Measurements from ENCODE around the gene KITLG. TPM values are rescaled to one million over a fixed set of nuclear protein-coding genes. Genes with fewer than 3 reads are reported as not detected.

Gene KITLG
- total RNA-seq, result not detected in 2 replicates
- total RNA-seq (2013), result 0.44 TPM
- polyA plus RNA-seq, result not detected in 2 replicates
- polyA minus RNA-seq, result not detected in 2 replicates

GRCh38 chr12:88580051-88580871 is at the start of gene KITLG:
KITLG (minus strand) TSS chr12:88580471; CDS start chr12:88580278, 193 bp downstream.
- peaks cover 5 to 8% of the 10 kb centered on the region in 2 donors for H3K4me1 ChIP-seq (ENCODE audit: control insufficient read depth in 2 of 2, insufficient read depth in 2 of 2, low read length in 2 of 2)
- no peak for ATAC-seq (ENCODE audit: low read depth)
- POLR2A ChIA-PET, result no interaction called here
- Mint-ChIP-seq H3K4me1 (peaks cover 7% of the 10 kb centered on the region), H3K27ac (no peak within 1 kb of the TSS), H3K27me3 (peaks cover 39% of the 10 kb centered on the region), H3K9me3 (ENCODE audit: insufficient read depth) (peaks cover 3% of the 10 kb centered on the region), H3K4me3 (no peak within 1 kb of the TSS)
- H3K79me2 ChIP-seq (ENCODE audit: control insufficient read depth, insufficient read depth, low read length), result no peaks in the 10 kb centered on the region
- H4K20me1 ChIP-seq (ENCODE audit: control insufficient read depth, insufficient read depth, low read length, poor library complexity, severe bottlenecking), result no peaks in the 10 kb centered on the region
- H2AFZ ChIP-seq (ENCODE audit: insufficient read depth, low read depth, low read length, poor library complexity, severe bottlenecking), result peak within 1 kb of the TSS; percentile 36
- TF ChIP-seq EZH2 (IDR thresholded peaks at IDR 0.05; ENCODE audit: borderline replicate concordance, insufficient read depth, low read depth, low read length, poor library complexity, severe bottlenecking), result no peak
- no peak for TF ChIP-seq CTCF (IDR thresholded peaks at IDR 0.05)
- intact Hi-C loops (cut with micrococcal nuclease), result no loop called here
- WGBS (ENCODE audit: insufficient coverage), result 1% methylated on average over 66 of the region's 73 CpGs
- no peaks in the 10 kb centered on the region for H3K36me3 ChIP-seq (replicated peaks in 1 of 2; ENCODE audit: control extremely low read depth in 1 of 2, control insufficient read depth in 1 of 2, extremely low read depth in 1 of 2, insufficient read depth in 2 of 2, low read length in 1 of 2)
- H3K4me2 ChIP-seq (replicated peaks; ENCODE audit: low read depth, low read length, poor library complexity, severe bottlenecking), result peak within 1 kb of the TSS; percentile 10
- H3K27ac ChIP-seq (ENCODE audit: low read length in 2 of 2), result no peak within 1 kb of the TSS
- H3K4me3 ChIP-seq (ENCODE audit: control extremely low read depth in 1 of 5, extremely low read depth in 1 of 5, insufficient read depth in 1 of 5, low read depth in 2 of 5, low read length in 4 of 5), result no peak within 1 kb of the TSS
- no peak for DNase-seq
- H3K27me3 ChIP-seq (replicated peaks in 1 of 4; ENCODE audit: control extremely low read depth in 1 of 4, control insufficient read depth in 3 of 4, insufficient read depth in 4 of 4, low read length in 3 of 4), result peaks cover 0 to 12% (median 4%) of the 10 kb centered on the region in 4 experiments
- CTCF ChIA-PET, result no interaction called here
- no peak within 1 kb of the TSS for H3K9ac ChIP-seq (ENCODE audit: low read length)
- peaks cover 0 to 11% (median 0%) of the 10 kb centered on the region in 3 donors for H3K9me3 ChIP-seq (ENCODE audit: control extremely low read depth in 1 of 3, control insufficient read depth in 2 of 3, insufficient read depth in 1 of 3, low read length in 2 of 3)

GRCh38 chr12:88628856-88629509 is 48.7 kb upstream of the KITLG start:
- 78% methylated on average over 2 of the region's 2 CpGs for WGBS (ENCODE audit: insufficient coverage)

More at GRCh38 chr12:88628856-88629509, 48.7 kb upstream of the KITLG start:
- CTCF ChIA-PET, result no interaction called here
- Histone ChIP-seq H3K4me2 (replicated peaks; ENCODE audit: low read depth, low read length, poor library complexity, severe bottlenecking) (no peak overlapping the region), H3K27ac (ENCODE audit: low read length in 2 of 2) (no peak overlapping the region), H3K79me2 (ENCODE audit: control insufficient read depth, insufficient read depth, low read length) (no peaks in the 10 kb centered on the region), H4K20me1 (ENCODE audit: control insufficient read depth, insufficient read depth, low read length, poor library complexity, severe bottlenecking) (no peaks in the 10 kb centered on the region), H3K27me3 (replicated peaks in 1 of 4; ENCODE audit: control extremely low read depth in 1 of 4, control insufficient read depth in 3 of 4, insufficient read depth in 4 of 4, low read length in 3 of 4) (no peaks in the 10 kb centered on the region), H3K4me3 (ENCODE audit: control extremely low read depth in 1 of 5, extremely low read depth in 1 of 5, insufficient read depth in 1 of 5, low read depth in 2 of 5, low read length in 4 of 5) (no peak overlapping the region), H3K9me3 (ENCODE audit: control extremely low read depth in 1 of 3, control insufficient read depth in 2 of 3, insufficient read depth in 1 of 3, low read length in 2 of 3) (no peaks in the 10 kb centered on the region), H3K9ac (ENCODE audit: low read length) (no peak overlapping the region), H3K4me1 (ENCODE audit: control insufficient read depth in 2 of 2, insufficient read depth in 2 of 2, low read length in 2 of 2) (no peaks in the 10 kb centered on the region), H3K36me3 (replicated peaks in 1 of 2; ENCODE audit: control extremely low read depth in 1 of 2, control insufficient read depth in 1 of 2, extremely low read depth in 1 of 2, insufficient read depth in 2 of 2, low read length in 1 of 2) (no peaks in the 10 kb centered on the region), H2AFZ (ENCODE audit: insufficient read depth, low read depth, low read length, poor library complexity, severe bottlenecking) (no peak overlapping the region)
- no peaks in the 10 kb centered on the region for H3K4me1 Mint-ChIP-seq
- no peaks in the 10 kb centered on the region for H3K27me3 Mint-ChIP-seq
- TF ChIP-seq CTCF (IDR thresholded peaks at IDR 0.05) (no peak), EZH2 (IDR thresholded peaks at IDR 0.05; ENCODE audit: borderline replicate concordance, insufficient read depth, low read depth, low read length, poor library complexity, severe bottlenecking) (no peak)
- POLR2A ChIA-PET, result no interaction called here
- no peak overlapping the region for H3K4me3 Mint-ChIP-seq
- ATAC-seq (ENCODE audit: low read depth) (no peak), DNase-seq (no peak)
- intact Hi-C loops (cut with micrococcal nuclease), result no loop called here
- no peak overlapping the region for H3K27ac Mint-ChIP-seq
- H3K9me3 Mint-ChIP-seq (ENCODE audit: insufficient read depth), result no peaks in the 10 kb centered on the region
